ENCODE measurements around the gene LMAN1. TPM values are rescaled to one million over a fixed set of nuclear protein-coding genes. Genes with fewer than 3 reads are reported as not detected.

Gene LMAN1
- total and polyA plus RNA-seq, 7 donors: 4.8 to 65.2 (median 47.1) TPM

GRCh38 chr18:59340817-59341216 is 18.2 kb downstream of the LMAN1 start:
- H3K36me3 ChIP-seq: peaks cover 13 to 93% (median 35%) of the 10 kb centered on the region in 4 donors

GRCh38 chr18:59340312-59340711 is 18.8 kb downstream of the LMAN1 start:
- Histone ChIP-seq H3K4me3 (no peak overlapping the region), H3K36me3 (peaks cover 8 to 93% (median 32%) of the 10 kb centered on the region in 4 donors), H3K27me3 (no peaks in the 10 kb centered on the region), H3K9me3 (no peaks in the 10 kb centered on the region), H3K4me1 (no peaks in the 10 kb centered on the region), H3K27ac (no peak overlapping the region)
- TF ChIP-seq EP300 (IDR thresholded peaks at IDR 0.05): no peak
- intact Hi-C loops (cut with DNase I): no loop called here
- 95 to 96% methylated on average over 2 of the region's 2 CpGs for WGBS, 2 donors
- no peak for DNase-seq

More at GRCh38 chr18:59340817-59341216, 18.2 kb downstream of the LMAN1 start:
- no peaks in the 10 kb centered on the region for H3K27me3 ChIP-seq
- no peaks in the 10 kb centered on the region for H3K4me1 ChIP-seq
- no peak overlapping the region for H3K27ac ChIP-seq
- no peak overlapping the region for H3K4me3 ChIP-seq
- intact Hi-C loops (cut with DNase I): no loop called here
- no peak for DNase-seq
- H3K9me3 ChIP-seq: no peaks in the 10 kb centered on the region
- TF ChIP-seq EP300 (IDR thresholded peaks at IDR 0.05) (no peak), CTCF (IDR thresholded peaks at IDR 0.05) (no peak), POLR2A (IDR thresholded peaks at IDR 0.05) (no peak), POLR2AphosphoS5 (IDR thresholded peaks at IDR 0.05) (no peak)

- intact Hi-C loops (cut with DNase I): no loop called here
- H3K4me1 ChIP-seq: no peaks in the 10 kb centered on the region
- no peaks in the 10 kb centered on the region for H3K27me3 ChIP-seq
- TF ChIP-seq EP300 (IDR thresholded peaks at IDR 0.05) (no peak), POLR2AphosphoS5 (IDR thresholded peaks at IDR 0.05) (no peak), CTCF (IDR thresholded peaks at IDR 0.05) (no peak), POLR2A (IDR thresholded peaks at IDR 0.05) (no peak)
- peaks cover 5 to 99% (median 28%) of the 10 kb centered on the region in 4 donors for H3K36me3 ChIP-seq
- no peaks in the 10 kb centered on the region for H3K9me3 ChIP-seq
- H3K4me3 ChIP-seq: no peak overlapping the region
- 68 to 77% methylated on average over 3 of the region's 3 CpGs for WGBS, 2 donors
- H3K27ac ChIP-seq: no peak overlapping the region
- no peak for DNase-seq
These were observed 26.1 kb downstream of the LMAN1 start for GRCh38 chr18:59332986-59333385.

- H3K4me3 ChIP-seq: no peak overlapping the region
- H3K36me3 ChIP-seq: peaks cover 5 to 77% (median 22%) of the 10 kb centered on the region in 4 donors
- intact Hi-C loops (cut with DNase I): no loop called here
- TF ChIP-seq CTCF (IDR thresholded peaks at IDR 0.05) (no peak), EP300 (IDR thresholded peaks at IDR 0.05) (no peak), POLR2A (IDR thresholded peaks at IDR 0.05) (no peak)
- no peak overlapping the region for H3K27ac ChIP-seq
- H3K4me1 ChIP-seq: no peaks in the 10 kb centered on the region
- DNase-seq: no peak
- no peaks in the 10 kb centered on the region for H3K9me3 ChIP-seq
- WGBS, 2 donors: 97 to 100% methylated on average over 2 of the region's 2 CpGs
- no peaks in the 10 kb centered on the region for H3K27me3 ChIP-seq
These were observed 30.4 kb downstream of the LMAN1 start for GRCh38 chr18:59328683-59329082.

- H3K4me3 ChIP-seq: no peak overlapping the region
- H3K4me1 ChIP-seq: no peaks in the 10 kb centered on the region
- 91 to 94% methylated on average over 1 of the region's 1 CpG for WGBS, 2 donors
- no peak for DNase-seq
- TF ChIP-seq POLR2A (IDR thresholded peaks at IDR 0.05): no peak
- TF ChIP-seq POLR2AphosphoS5 (IDR thresholded peaks at IDR 0.05): no peak
- TF ChIP-seq CTCF (IDR thresholded peaks at IDR 0.05): no peak
- no peak for TF ChIP-seq EP300 (IDR thresholded peaks at IDR 0.05)
- no peaks in the 10 kb centered on the region for H3K27me3 ChIP-seq
- intact Hi-C loops (cut with DNase I): no loop called here
- no peak overlapping the region for H3K27ac ChIP-seq
- H3K9me3 ChIP-seq: no peaks in the 10 kb centered on the region
- H3K36me3 ChIP-seq: peaks cover 0 to 51% (median 13%) of the 10 kb centered on the region in 4 donors
These were observed 33.1 kb downstream of the LMAN1 start for GRCh38 chr18:59325965-59326364.
